GM23338 (cell line): ENCODE data around the gene ARSB.

Experiments
- CREB1 ChIP-seq: fragments of 250-450 bp; sonication (Bioruptor Pico); IDR thresholded peaks from 2 replicates; pipeline ENCODE4 v1.5.0; 2020; ENCODE audit warnings: low read depth, mild to moderate bottlenecking, moderate library complexity
- CTCF ChIP-seq, 2 experiments: fragments of 200-600 bp in 1 of 2; sonication (generic) in 1 of 2; conservative IDR thresholded peaks; 2 replicates each; pipeline versions ENCODE4 v1.5.1 to v1.6.1; 2016 to 2017; ENCODE audit warnings: antibody characterized with exemption in 2 of 2, low read depth in 2 of 2, mild to moderate bottlenecking in 2 of 2, moderate library complexity in 1 of 2
- ETS1 ChIP-seq: IDR thresholded peaks from 2 replicates; pipeline ENCODE4 v1.6.1; 2016; ENCODE audit warnings: antibody characterized with exemption
- EZH2 ChIP-seq: fragments of 200-600 bp; sonication (generic); IDR thresholded peaks from one replicate; pipeline ENCODE4 v1.8.0; 2017; ENCODE audit warnings: antibody characterized with exemption, mild to moderate bottlenecking, low read depth; ENCODE audit not compliant: unreplicated experiment
- EZH2phosphoT487 ChIP-seq: fragments of 200-600 bp; sonication (generic); IDR thresholded peaks from one replicate; pipeline ENCODE4 v1.8.1; 2018; ENCODE audit warnings: antibody characterized with exemption; ENCODE audit not compliant: unreplicated experiment
- JUNB ChIP-seq: IDR thresholded peaks from one replicate; pipeline ENCODE4 v1.6.1; 2016; ENCODE audit warnings: antibody characterized with exemption; ENCODE audit not compliant: unreplicated experiment
- POLR2AphosphoS5 ChIP-seq: IDR thresholded peaks from 2 replicates; pipeline ENCODE4 v1.6.1; 2016; ENCODE audit warnings: antibody characterized with exemption, low read depth
- REST ChIP-seq: IDR thresholded peaks from one replicate; pipeline ENCODE4 v1.6.1; 2018; ENCODE audit warnings: antibody characterized with exemption; ENCODE audit not compliant: unreplicated experiment

GRCh38 chr5:78738693-78739300 is 246.3 kb downstream of the ARSB start:
- TF ChIP-seq EZH2 (no peak), CTCF (conservative IDR thresholded peaks at IDR 0.05; ENCODE audit: low read depth in 2 of 2) (no peak), REST (no peak), JUNB (no peak), POLR2AphosphoS5 (no peak), ETS1 (no peak), EZH2phosphoT487 (no peak), CREB1 (CRISPR knock-in tag) (no peak)
